ENCODE measurements around the gene SSH2.

Gene SSH2

DNA sequence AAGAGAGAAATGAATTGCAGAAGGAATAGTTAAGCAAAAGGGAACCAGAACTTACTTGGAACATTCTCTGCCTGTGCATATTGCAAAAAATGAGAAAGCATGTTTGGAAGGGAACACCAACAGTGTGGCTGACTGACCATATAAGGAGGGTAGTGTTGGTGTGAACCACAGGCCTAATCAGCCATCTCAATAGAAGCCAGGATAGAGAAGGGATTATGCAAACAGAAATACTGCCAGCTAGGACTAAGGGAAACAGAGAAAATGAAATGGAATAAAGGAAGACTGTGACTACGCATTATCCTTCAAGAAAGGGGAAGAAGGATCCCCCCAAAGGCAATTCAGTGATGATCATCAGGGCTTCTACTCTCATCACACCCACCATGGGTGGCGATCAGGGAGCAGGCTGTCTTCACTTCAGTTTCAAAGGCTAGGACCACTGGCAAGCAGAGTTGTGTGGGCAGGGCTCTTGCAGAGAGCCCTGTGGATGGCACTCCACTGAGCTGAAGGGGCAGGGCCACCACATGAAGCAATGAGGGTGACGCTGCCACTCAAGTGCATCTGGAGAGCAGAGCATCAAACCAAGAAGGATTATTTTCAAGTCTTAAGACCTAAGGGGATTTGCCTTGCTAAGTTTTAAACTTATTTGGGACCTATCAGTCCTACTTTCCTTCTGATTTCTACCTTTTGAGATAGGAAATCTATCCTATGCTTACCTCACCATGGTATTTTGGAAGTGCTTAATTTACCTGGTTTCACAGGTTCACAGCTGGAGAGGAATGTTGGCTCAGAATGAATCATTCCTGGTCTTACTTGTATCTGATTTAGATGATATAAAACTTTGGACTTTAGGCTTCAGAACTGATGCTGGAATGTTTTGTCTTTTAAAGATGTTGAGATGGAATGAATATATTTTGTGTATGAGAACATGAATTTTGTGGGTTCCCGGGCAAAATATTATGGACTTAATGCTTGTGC is 140.5 kb downstream of the SSH2 start:
- in situ Hi-C loops (cut with MboI; ENCODE audit: low sequenced_read_pairs), result loop anchor here (10.0 kb wide), 1 partner anchor 145 kb away; no protein-coding TSS in a partner anchor

DNA sequence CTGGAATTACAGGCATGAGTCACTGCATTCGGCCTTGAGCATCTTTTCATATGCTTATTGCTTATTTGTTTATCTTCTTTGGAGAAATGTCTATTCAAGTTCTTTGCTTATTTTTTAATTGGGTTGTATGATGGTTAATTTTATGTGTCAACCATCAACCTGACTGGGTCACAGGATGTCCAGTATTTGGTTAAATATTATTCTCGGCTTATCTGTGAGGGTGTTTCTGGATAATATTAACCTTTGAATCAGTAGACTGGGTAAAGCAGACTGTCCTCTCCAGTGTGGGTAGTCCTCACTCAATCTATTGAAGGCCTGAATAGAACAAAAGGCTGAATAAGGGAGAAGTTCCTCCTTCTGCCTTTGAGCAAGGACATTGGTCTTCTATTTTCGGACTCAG is 142.0 kb downstream of the SSH2 start:
- in situ Hi-C loops (cut with MboI; ENCODE audit: low sequenced_read_pairs), result loop anchor here (10.0 kb wide), 1 partner anchor 143 kb away; no protein-coding TSS in a partner anchor

DNA sequence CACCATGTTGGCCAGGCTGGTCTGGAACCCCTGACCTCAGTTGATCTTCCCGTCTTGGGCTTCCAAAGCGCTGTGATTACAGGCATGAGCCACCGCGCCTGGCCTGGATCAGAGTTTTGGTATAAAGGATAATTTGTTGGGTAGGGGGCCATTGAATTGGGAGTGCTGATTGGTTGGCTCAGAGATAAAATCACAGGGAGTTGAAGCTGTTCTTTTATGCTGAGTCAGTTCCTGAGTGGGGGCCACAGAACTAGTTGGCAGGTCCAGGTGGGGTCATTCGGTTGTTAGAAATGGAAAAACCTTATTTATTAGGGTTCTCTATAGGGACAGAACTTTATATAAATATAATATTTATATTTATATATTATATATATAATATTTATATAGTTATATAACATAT is 147.1 kb downstream of the SSH2 start:
- in situ Hi-C loops (cut with MboI; ENCODE audit: low sequenced_read_pairs), result loop anchor here (10.0 kb wide), 1 partner anchor 138 kb away; no protein-coding TSS in a partner anchor

GRCh38 chr17:29779812-29780190 is 150.2 kb downstream of the SSH2 start:
- in situ Hi-C loops (cut with MboI; ENCODE audit: low sequenced_read_pairs), result loop anchor here (10.0 kb wide), 1 partner anchor 135 kb away; no protein-coding TSS in a partner anchor

DNA sequence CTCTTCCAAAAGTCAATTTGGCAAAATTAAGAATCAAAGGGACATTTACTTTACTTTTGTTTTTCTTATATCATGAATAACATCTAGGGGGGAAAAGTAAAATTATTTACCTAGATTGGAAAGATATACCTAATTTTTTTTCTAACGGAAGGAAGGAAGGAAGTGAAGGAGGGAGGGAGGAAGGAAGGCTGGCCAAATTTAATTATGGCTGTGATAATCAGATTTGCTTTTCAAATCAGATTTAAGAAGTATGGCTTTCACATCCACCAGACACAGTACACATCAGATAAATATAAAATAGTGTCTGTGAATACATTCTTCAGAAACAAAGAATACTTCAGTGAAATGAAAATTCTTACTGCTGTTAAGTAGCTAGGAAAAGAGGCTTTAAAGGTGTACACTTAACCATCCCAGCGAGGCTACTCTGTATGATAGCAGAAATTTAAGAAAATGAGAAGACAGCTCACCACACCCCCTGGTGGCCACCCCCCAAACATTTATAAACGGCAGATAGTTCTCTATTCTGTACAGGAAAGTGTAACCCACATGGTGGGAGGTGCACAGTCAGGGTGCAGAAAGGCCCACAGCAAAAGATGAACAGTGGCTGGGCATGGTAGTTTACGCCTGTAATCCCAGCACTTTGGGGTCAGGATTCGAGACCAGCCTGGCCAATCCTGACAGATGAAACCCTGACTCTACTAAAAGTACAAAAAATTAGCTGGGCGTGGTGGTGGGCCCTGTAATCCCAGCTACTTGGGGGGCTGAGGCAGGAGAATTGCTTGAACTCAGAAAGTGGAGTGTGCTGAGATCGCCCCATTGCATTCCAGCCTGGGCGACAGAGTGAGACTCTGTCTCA is 150.8 kb downstream of the SSH2 start:
- in situ Hi-C loops (cut with MboI; ENCODE audit: low sequenced_read_pairs), result no loop called here

GRCh38 chr17:29777663-29778062 is 152.4 kb downstream of the SSH2 start:
- in situ Hi-C loops (cut with MboI; ENCODE audit: low sequenced_read_pairs), result no loop called here

GRCh38 chr17:29776026-29776425 is 154.0 kb downstream of the SSH2 start:
- in situ Hi-C loops (cut with MboI; ENCODE audit: low sequenced_read_pairs), result no loop called here

DNA sequence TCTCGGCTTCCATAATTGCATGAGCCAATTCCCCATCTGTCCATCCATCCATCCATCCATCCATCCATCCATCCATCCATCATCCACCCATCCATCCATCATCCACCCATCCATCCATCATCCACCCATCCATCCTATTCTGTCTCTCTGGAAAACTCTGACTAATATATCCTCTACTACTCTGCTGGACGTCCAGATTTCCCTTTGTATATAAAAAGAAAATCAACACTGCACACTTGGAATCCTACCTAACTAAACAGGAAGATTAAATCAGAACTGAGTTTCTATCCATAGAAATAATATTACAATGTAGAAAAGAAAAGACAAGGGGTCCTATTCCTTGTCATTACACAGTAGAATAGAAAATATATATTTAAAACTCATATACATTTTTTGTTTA is 157.0 kb downstream of the SSH2 start:
- in situ Hi-C loops (cut with MboI; ENCODE audit: low sequenced_read_pairs), result no loop called here

DNA sequence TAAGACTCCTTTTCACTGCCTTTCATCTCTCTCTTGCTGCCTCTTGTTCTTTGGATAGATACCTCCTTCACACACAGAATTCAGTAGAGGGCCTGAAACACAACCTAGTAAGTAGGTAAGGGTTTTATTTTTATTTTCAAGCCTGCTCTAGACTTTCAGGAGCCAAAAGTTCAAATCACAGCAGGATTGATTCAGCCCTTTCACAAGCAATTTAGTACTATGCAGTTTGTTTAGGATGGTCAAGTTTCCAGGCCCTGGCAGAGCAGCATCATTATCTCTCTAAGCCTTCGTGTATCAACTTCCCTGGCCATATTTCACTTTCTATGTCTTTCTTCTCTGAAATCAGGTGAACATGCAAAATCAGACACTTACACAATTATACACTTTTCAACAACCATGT is 158.5 kb downstream of the SSH2 start:
- in situ Hi-C loops (cut with MboI; ENCODE audit: low sequenced_read_pairs), result no loop called here

- in situ Hi-C loops (cut with MboI; ENCODE audit: low sequenced_read_pairs), result no loop called here
These were observed 160.8 kb downstream of the SSH2 start for GRCh38 chr17:29769225-29769624.

GRCh38 chr17:29766796-29767327 is 163.2 kb downstream of the SSH2 start:
- in situ Hi-C loops (cut with MboI; ENCODE audit: low sequenced_read_pairs), result no loop called here

- in situ Hi-C loops (cut with MboI; ENCODE audit: low sequenced_read_pairs), result no loop called here
These were observed 165.3 kb downstream of the SSH2 start for GRCh38 chr17:29764748-29765147.

GRCh38 chr17:29764217-29764616 is 165.8 kb downstream of the SSH2 start:
- in situ Hi-C loops (cut with MboI; ENCODE audit: low sequenced_read_pairs), result no loop called here

- in situ Hi-C loops (cut with MboI; ENCODE audit: low sequenced_read_pairs), result no loop called here
These were observed 166.8 kb downstream of the SSH2 start for GRCh38 chr17:29763273-29763672.

DNA sequence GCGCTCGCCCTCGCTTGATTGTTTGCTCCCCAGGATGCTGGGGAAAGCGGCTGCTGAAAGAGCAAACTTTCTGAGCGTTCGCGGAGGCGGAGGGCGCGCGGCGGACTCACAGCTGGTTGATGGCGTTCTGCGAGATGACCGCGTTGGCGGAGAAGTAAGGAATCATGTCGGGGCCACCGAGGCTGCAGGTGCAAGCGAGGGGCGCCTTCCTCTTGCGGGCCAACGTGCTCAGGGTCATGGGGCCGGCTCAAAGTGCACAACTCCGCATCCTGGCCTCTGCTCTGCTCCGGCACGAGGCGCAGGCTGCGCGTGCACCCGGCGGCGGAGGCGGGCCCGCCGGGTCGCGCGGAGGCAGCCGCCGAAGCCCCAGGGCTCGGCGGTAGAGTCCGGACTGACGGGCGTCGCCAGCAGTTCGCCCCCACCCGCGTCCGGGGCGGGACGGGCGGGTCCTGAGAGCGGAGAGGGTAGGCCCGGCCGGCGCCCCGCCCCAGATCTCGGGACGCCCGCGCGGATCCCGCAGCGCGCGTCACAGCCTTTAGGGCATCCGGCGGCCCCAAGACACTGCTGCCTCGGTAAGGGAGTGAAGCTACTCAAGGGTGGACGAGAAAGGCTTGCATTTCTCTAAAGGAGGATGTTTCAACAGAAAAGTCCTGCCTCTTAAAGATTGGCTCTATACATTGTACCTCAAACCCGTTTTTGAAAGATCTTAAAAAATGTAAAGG is 168.8 kb downstream of the SSH2 start:
- in situ Hi-C loops (cut with MboI; ENCODE audit: low sequenced_read_pairs), result no loop called here

DNA sequence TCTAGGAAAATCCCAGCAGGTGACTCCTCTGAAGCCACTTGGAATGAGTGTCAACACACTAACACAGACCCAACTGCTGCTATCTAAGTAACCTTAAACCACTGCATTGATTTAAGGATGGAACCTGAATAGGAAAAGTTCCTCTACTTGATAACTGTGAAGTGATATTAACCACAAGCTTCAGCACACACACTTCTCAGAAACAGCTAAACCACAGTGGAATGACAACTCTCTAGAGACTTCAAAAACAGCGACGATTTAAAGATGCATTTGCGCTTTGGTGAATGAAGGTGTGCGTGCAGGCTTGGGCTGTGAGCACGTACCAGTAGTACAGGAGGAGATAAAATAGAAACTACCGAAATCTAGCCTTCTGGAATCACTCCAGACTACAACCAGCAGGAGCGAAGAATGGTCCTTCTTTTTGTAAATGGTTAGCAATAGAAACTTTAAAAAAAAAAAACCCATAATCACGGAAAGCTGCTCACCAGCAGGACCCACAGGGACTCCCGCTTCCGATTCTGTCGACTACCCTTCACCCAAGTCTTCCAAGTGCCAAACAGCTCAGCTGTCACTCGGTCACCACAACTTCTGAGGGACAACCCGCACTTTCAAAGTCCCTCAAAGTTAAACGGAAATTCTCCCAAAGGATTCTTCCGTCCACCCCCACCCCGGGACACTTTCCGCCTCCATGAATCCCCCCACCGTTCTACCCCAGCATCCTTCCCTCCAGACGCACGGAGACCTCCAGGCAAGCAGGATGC is 169.6 kb downstream of the SSH2 start:
- in situ Hi-C loops (cut with MboI; ENCODE audit: low sequenced_read_pairs), result no loop called here

GRCh38 chr17:29758255-29758654 is 171.8 kb downstream of the SSH2 start:
- in situ Hi-C loops (cut with MboI; ENCODE audit: low sequenced_read_pairs), result no loop called here

- in situ Hi-C loops (cut with MboI; ENCODE audit: low sequenced_read_pairs), result no loop called here
These were observed 172.2 kb downstream of the SSH2 start for GRCh38 chr17:29757788-29758187.

DNA sequence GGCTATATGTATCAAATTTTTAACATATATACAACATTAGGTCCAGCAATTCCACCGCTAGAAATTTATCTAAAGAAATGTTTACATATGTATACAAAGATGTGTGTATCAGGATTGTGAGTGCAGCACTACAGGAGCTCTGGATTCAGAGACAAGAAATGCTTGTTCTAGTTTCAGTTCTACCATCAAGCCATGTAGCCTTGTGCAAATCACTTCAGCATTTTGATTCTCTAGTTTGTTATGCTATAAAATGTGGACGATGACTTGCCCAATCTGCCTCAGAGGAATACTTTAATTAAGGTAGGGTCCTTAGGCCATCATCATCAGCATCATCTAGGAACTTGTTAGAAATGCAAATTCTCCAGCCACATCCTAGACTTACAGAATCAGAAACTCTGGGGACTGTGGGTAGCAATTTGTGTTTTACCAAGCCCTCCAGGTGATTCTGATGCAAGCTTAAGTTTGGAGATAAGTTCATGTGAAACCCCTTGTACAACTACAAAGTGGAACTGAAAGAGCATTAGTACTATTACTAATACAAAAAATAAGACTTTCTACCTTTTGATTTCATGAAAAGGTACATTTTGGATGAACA is 176.1 kb downstream of the SSH2 start:
- in situ Hi-C loops (cut with MboI; ENCODE audit: low sequenced_read_pairs), result no loop called here
